Brain microvascular endothelial cell (primary cell): ENCODE measurements around the gene LPCAT3.
A peak's percentile ranks its signal among the peaks of the same experiment; 100 is the strongest.
"Not testable (repeated sequence)": the region's sequence is repeated elsewhere in the genome, so short reads cannot be mapped to it uniquely, and the experiment has no call there.

Experiments used
- DNase-seq: peaks from one replicate; pipeline ENCODE4 v3.0.0-alpha.2; 2020
- H3K27ac ChIP-seq: fragments of 250-450 bp; sonication (Bioruptor Pico); 2 replicates; pipeline ENCODE4 v1.5.1; 2020; ENCODE audit warnings: mild to moderate bottlenecking, moderate library complexity
- H3K27me3 ChIP-seq: fragments of 250-450 bp; sonication (Bioruptor Pico); replicated peaks from 2 replicates; pipeline ENCODE4 v1.5.1; 2020; ENCODE audit warnings: mild to moderate bottlenecking
- H3K36me3 ChIP-seq: fragments of 250-450 bp; sonication (Bioruptor Pico); replicated peaks from 2 replicates; pipeline ENCODE4 v1.5.1; 2020; ENCODE audit warnings: mild to moderate bottlenecking
- H3K4me3 ChIP-seq: 2 replicates; pipeline ENCODE4 v1.5.1; 2011; ENCODE audit warnings: low read depth, mild to moderate bottlenecking, control low read depth, low read length, moderate library complexity
- CTCF ChIP-seq: IDR thresholded peaks from 2 replicates; pipeline ENCODE4 v1.5.1; 2011; ENCODE audit warnings: low read depth, mild to moderate bottlenecking, moderate library complexity, low read length, control low read depth, inconsistent platforms; ENCODE audit errors: missing control alignments
- in situ Hi-C: cut with HindIII; loops from 2 replicates; pipeline ENCODE4 v1.10.0; 2017; ENCODE audit warnings: low sequenced_read_pairs, low pct_ligation_motif_present

LPCAT3 gene

GRCh38 chr12:7054925-7055324 is 36.6 kb upstream of the LPCAT3 start:
- no peak for TF ChIP-seq CTCF
- Histone ChIP-seq H3K4me3 (no peak overlapping the region), H3K27ac (no peak overlapping the region), H3K36me3 (no peaks in the 10 kb centered on the region), H3K27me3 (no peaks in the 10 kb centered on the region)
- no peak for DNase-seq
- in situ Hi-C loops: no loop called here

- H3K4me3 ChIP-seq, H3K27me3 ChIP-seq, in situ Hi-C loops, H3K27ac ChIP-seq, DNase-seq, H3K36me3 ChIP-seq: not testable (repeated sequence)
Measured at GRCh38 chr12:7049973-7050372, 31.7 kb upstream of the LPCAT3 start.

GRCh38 chr12:7049445-7049951 is 31.2 kb upstream of the LPCAT3 start:
- DNase-seq, H3K27me3 ChIP-seq, H3K27ac ChIP-seq, in situ Hi-C loops, H3K4me3 ChIP-seq, H3K36me3 ChIP-seq: not testable (repeated sequence)

GRCh38 chr12:7047306-7047705 is 29.0 kb upstream of the LPCAT3 start:
- H3K27ac ChIP-seq: no peak overlapping the region
- no peak for DNase-seq
- in situ Hi-C loops: no loop called here
- H3K4me3 ChIP-seq: no peak overlapping the region
- H3K36me3 ChIP-seq: no peaks in the 10 kb centered on the region
- no peak for TF ChIP-seq CTCF
- no peaks in the 10 kb centered on the region for H3K27me3 ChIP-seq

GRCh38 chr12:7046383-7047105 is 28.3 kb upstream of the LPCAT3 start:
- no peaks in the 10 kb centered on the region for H3K27me3 ChIP-seq
- in situ Hi-C loops: no loop called here
- H3K4me3 ChIP-seq: no peak overlapping the region
- no peak for TF ChIP-seq CTCF
- no peaks in the 10 kb centered on the region for H3K36me3 ChIP-seq
- DNase-seq: no peak
- no peak overlapping the region for H3K27ac ChIP-seq

- TF ChIP-seq CTCF: no peak
- Histone ChIP-seq H3K4me3 (no peak overlapping the region), H3K36me3 (no peaks in the 10 kb centered on the region), H3K27ac (no peak overlapping the region), H3K27me3 (no peaks in the 10 kb centered on the region)
- in situ Hi-C loops: no loop called here
- DNase-seq: no peak
Measured at GRCh38 chr12:7045913-7046312, 27.6 kb upstream of the LPCAT3 start.

GRCh38 chr12:7042842-7043241 is 24.6 kb upstream of the LPCAT3 start:
- in situ Hi-C loops: no loop called here

More at GRCh38 chr12:7042842-7043241, 24.6 kb upstream of the LPCAT3 start:
- H3K27ac ChIP-seq: no peak overlapping the region
- H3K4me3 ChIP-seq: no peak overlapping the region
- peak; percentile 2 for DNase-seq
- no peaks in the 10 kb centered on the region for H3K36me3 ChIP-seq
- peak; percentile 44 for TF ChIP-seq CTCF
- H3K27me3 ChIP-seq: no peaks in the 10 kb centered on the region
